ENCODE data around the gene RIC1.
A peak's percentile ranks its signal among the peaks of the same experiment; 100 is the strongest.
"Not testable (repeated sequence)": the region's sequence is repeated elsewhere in the genome, so short reads cannot be mapped to it uniquely, and the experiment has no call there.

Gene RIC1

DNA sequence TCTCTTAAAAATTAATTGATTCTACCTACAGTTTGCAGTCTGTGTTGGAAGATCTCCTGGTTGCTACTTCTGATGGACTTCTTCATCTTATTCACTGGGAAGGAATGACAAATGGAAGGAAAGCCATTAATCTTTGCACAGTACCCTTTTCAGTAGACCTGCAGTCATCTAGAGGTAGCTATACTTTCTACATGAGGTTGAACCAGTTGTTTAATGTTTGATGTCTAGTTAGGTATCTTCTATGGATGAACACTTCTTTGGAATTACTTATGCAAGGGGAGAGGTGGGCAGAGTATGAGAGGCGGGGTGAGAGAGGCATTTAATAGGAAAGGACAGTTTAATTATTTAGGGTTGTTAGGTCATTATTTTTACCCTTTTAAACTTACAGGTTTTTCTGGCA is 91.2 kb downstream of the RIC1 start:
- TF ChIP-seq CTCF (IDR thresholded peaks at IDR 0.05; ENCODE audit: insufficient read depth, low read depth, low read length, missing control alignments) = no peak
- H3K4me3 ChIP-seq (ENCODE audit: low read length) = no peak overlapping the region

GRCh38 chr9:5721279-5722087 is 92.6 kb downstream of the RIC1 start:
- DNase-seq (ENCODE audit: low read depth) = no peak
- no peak overlapping the region for H3K4me3 ChIP-seq (ENCODE audit: low read length)

More for the DNA sequence above, 91.2 kb downstream of the RIC1 start:
- DNase-seq (ENCODE audit: low read depth) = no peak

DNA sequence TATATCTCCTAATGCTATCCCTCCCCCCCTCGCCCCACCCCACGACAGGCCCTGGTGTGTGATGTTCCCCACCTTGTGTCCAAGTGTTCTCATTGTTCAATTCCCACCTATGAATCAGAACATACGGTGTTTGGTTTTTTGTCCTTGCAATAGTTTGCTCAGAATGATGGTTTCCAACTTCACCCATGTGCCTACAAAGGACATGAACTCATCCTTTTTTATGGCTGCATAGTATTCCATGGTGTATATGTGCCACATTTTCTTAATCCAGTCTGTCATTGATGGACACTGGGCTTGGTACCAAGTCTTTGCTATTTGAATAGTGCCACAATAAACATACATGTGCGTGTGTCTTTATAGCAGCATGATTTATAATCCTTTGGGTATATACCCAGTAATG is 93.8 kb downstream of the RIC1 start:
- DNase-seq (ENCODE audit: low read depth); H3K4me3 ChIP-seq (ENCODE audit: low read length): not testable (repeated sequence)

More at GRCh38 chr9:5721279-5722087, 92.6 kb downstream of the RIC1 start:
- TF ChIP-seq CTCF (IDR thresholded peaks at IDR 0.05; ENCODE audit: insufficient read depth, low read depth, low read length, missing control alignments) = no peak

DNA sequence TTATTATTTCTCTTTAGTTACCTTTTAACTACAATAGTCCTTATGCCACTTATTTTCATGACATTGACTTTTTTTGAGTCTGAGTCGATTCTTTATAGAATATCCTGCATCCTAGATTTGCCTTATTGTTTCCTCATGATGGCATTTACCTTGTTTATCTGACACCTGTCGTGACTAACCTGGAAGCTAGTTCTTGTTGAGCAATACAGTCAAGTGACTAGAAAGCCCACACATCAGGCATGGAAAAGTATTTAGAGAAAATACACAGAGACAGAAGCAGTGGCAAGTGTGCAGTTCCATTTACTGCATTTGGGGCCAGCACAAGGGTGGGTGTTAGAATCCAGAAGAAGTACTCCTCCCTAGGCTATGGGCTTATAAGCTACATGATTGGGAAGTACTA is 106.2 kb downstream of the RIC1 start:
- no peak for TF ChIP-seq CTCF (IDR thresholded peaks at IDR 0.05; ENCODE audit: insufficient read depth, low read depth, low read length, missing control alignments)
- peak; percentile 47 for DNase-seq (ENCODE audit: low read depth)
- H3K4me3 ChIP-seq (ENCODE audit: low read length) = no peak overlapping the region

DNA sequence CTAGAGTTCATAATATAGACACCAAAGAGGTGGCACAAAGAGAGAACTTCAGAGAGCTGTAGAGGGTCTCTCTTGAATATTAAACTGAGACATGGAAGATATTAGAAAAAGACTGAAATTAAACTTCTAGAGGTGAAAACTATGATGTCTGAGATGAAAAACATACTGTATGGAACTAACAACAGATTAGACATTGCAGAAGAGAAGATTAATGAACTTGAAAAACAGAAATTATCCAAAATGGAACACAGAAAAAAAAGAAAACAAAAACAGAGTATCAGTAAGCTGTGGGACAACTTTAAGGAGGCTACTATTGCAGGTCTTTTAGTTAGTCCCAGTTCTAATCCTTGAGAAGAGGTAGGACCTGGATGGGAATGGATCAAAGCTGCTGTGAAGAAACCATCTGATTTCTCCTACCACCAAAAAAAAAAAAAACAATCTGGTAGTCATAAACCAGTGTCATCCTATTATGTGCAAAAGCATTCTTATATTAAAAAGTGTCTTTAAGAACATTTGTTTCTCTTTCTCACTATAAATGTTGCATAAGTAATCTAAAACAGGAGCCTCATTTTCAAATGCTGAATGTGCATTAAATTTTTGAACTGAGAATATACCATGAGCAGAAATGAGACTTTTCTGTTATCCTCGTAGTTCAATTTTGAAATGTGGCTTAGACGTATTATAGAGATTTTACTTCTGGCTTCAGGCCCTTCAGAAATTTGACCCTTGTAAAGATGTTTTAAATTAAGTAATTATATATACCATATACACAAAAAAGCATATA is 107.8 kb downstream of the RIC1 start:
- no peak overlapping the region for H3K4me3 ChIP-seq (ENCODE audit: low read length)
- no peak for DNase-seq (ENCODE audit: low read depth)
- TF ChIP-seq CTCF (IDR thresholded peaks at IDR 0.05; ENCODE audit: insufficient read depth, low read depth, low read length, missing control alignments) = no peak

DNA sequence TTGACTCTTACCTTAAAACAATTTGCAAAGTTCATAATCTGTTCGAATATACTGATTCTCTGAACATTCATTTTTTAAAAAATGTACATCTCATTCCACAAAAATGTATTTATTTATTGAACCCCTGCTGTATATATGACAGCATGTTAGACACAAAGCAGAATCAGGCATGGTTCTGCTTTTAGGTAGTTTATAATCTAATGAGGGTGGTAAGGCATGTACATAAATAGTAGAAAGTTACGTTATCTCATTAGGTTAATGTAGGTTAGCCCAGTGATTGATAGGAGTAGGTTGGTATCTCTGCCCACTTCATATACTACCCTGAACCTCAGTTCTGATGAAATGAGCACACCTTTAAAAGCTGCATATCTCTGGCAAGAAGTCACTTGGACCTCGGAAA is 114.2 kb downstream of the RIC1 start:
- no peak for DNase-seq (ENCODE audit: low read depth)
- TF ChIP-seq CTCF (IDR thresholded peaks at IDR 0.05; ENCODE audit: insufficient read depth, low read depth, low read length, missing control alignments) = no peak
- no peak overlapping the region for H3K4me3 ChIP-seq (ENCODE audit: low read length)

- H3K4me3 ChIP-seq (ENCODE audit: low read length) = no peak overlapping the region
- TF ChIP-seq CTCF (IDR thresholded peaks at IDR 0.05; ENCODE audit: insufficient read depth, low read depth, low read length, missing control alignments) = no peak
- no peak for DNase-seq (ENCODE audit: low read depth)
These were observed 119.5 kb downstream of the RIC1 start for GRCh38 chr9:5748438-5748837.

Data from epithelial cell of esophagus (primary cell).